OCI-LY3 (cell line): ENCODE measurements around the gene PNCK.

Source experiments
- H2AFZ ChIP-seq: fragments of 200-600, 300-600 bp; shearing (Covaris generic); 2 replicates; pipeline ENCODE4 v1.6.0; 2014; ENCODE audit warnings: antibody characterized with exemption, low read depth, low read length
- H3K27ac ChIP-seq: fragments of 200-600, 300-600 bp; sonication (generic); 2 replicates; pipeline ENCODE4 v1.5.1; 2014; ENCODE audit warnings: mild to moderate bottlenecking, low read length, moderate library complexity, mixed read lengths
- H3K27me3 ChIP-seq: fragments of 200-600, 300-600 bp; sonication (generic); 2 replicates; pipeline ENCODE4 v1.6.1; 2014; ENCODE audit warnings: low read depth, low read length, mixed read lengths
- H3K36me3 ChIP-seq: fragments of 200-600, 300-600 bp; sonication (generic); replicated peaks from 2 replicates; pipeline ENCODE3; 2014; ENCODE audit warnings: low read depth, low read length, mixed read lengths
- H3K4me1 ChIP-seq: fragments of 300-600, 200-600 bp; sonication (generic); 2 replicates; pipeline ENCODE4 v1.6.1; 2014; ENCODE audit warnings: low read length, mixed read lengths
- H3K4me2 ChIP-seq: fragments of 200-600, 300-600 bp; sonication (generic); 2 replicates; pipeline ENCODE4 v1.6.1; 2014; ENCODE audit warnings: low read length, mixed read lengths
- H3K4me3 ChIP-seq: fragments of 300-600, 200-600 bp; sonication (generic); 2 replicates; pipeline ENCODE4 v1.5.1; 2014; ENCODE audit warnings: antibody characterized with exemption, mild to moderate bottlenecking, low read length, moderate library complexity
- H3K79me2 ChIP-seq: fragments of 300-600, 200-600 bp; shearing (Covaris generic); 2 replicates; pipeline ENCODE4 v1.6.1; 2014; ENCODE audit warnings: mild to moderate bottlenecking, low read length, mixed read lengths
- H3K9ac ChIP-seq: fragments of 300-600, 200-600 bp; shearing (Covaris generic); 2 replicates; pipeline ENCODE4 v1.6.0; 2014; ENCODE audit warnings: mild to moderate bottlenecking, low read length, moderate library complexity
- H3K9me3 ChIP-seq: fragments of 200-600, 300-600 bp; shearing (Covaris generic); 2 replicates; pipeline ENCODE4 v1.6.1; 2014; ENCODE audit warnings: low read length, mixed read lengths; ENCODE audit not compliant: insufficient read depth
- H4K20me1 ChIP-seq: fragments of 200-600, 300-600 bp; sonication (generic); 2 replicates; pipeline ENCODE4 v1.6.1; 2016; ENCODE audit warnings: low read length, mixed read lengths; ENCODE audit not compliant: insufficient read depth
- EZH2phosphoT487 ChIP-seq: fragments of 200-600 bp; shearing (Covaris generic); IDR thresholded peaks from 2 replicates; pipeline ENCODE4 v1.6.1; 2018; ENCODE audit warnings: antibody characterized with exemption, mixed run types, low read depth
- TF ChIP-seq, protein P1 (sequence below): fragments of 200-600, 300-600 bp; sonication (generic); IDR thresholded peaks from 2 replicates; pipeline ENCODE4 v1.5.1; 2014; ENCODE audit warnings: antibody characterized with exemption, low read length, low read depth

PNCK gene

DNA sequence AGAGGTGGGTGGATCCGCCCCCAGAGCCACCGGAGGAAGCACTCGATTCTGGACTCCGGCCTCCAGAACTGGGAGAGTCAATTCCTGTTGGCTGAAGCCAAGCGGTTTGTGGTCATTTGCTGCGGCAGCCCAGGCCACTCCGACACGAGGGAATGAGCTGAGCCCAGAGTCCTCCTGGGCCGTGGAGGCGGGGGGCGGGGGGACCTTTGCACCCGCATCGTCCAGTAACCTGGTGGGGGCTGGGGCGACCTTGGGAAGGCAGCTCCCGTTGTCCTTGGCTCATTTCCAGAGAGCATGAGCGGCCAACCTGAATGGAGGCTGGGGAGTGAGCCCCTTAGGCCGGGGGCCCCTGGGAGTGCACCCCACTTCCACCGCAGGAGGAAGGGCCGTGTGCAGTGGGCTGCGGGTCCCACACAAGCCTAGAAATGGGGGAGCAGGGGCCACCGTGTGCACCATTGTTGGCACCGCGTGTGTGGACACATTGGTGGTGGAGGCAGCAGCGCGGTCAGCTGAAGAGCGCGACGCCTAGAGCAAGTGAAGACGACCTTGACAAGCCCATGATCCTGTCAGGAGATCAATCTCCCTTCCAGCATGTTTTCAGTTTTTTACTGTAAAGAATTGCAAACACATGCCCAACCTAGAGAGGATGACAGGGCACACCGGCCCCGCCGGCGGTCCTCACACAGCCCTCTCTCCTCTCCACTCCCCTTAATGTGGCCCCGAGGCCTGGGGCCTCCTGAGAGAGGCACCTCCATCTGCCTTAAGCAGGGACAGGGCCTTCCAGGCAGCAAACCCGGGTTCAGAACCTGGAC, 46.5 kb downstream of the PNCK start:
- Histone ChIP-seq H3K9me3 (no peaks in the 10 kb centered on the region), H3K27ac (no peak overlapping the region), H3K27me3 (peaks cover 9% of the 10 kb centered on the region), H3K36me3 (no peaks in the 10 kb centered on the region), H4K20me1 (no peaks in the 10 kb centered on the region), H3K4me1 (no peaks in the 10 kb centered on the region), H3K79me2 (no peaks in the 10 kb centered on the region), H3K4me3 (no peak overlapping the region), H3K4me2 (no peak overlapping the region), H3K9ac (no peak overlapping the region), H2AFZ (no peak overlapping the region)
- TF ChIP-seq, protein P1, sequence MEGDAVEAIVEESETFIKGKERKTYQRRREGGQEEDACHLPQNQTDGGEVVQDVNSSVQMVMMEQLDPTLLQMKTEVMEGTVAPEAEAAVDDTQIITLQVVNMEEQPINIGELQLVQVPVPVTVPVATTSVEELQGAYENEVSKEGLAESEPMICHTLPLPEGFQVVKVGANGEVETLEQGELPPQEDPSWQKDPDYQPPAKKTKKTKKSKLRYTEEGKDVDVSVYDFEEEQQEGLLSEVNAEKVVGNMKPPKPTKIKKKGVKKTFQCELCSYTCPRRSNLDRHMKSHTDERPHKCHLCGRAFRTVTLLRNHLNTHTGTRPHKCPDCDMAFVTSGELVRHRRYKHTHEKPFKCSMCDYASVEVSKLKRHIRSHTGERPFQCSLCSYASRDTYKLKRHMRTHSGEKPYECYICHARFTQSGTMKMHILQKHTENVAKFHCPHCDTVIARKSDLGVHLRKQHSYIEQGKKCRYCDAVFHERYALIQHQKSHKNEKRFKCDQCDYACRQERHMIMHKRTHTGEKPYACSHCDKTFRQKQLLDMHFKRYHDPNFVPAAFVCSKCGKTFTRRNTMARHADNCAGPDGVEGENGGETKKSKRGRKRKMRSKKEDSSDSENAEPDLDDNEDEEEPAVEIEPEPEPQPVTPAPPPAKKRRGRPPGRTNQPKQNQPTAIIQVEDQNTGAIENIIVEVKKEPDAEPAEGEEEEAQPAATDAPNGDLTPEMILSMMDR: no peak
- no peak for TF ChIP-seq EZH2phosphoT487

DNA sequence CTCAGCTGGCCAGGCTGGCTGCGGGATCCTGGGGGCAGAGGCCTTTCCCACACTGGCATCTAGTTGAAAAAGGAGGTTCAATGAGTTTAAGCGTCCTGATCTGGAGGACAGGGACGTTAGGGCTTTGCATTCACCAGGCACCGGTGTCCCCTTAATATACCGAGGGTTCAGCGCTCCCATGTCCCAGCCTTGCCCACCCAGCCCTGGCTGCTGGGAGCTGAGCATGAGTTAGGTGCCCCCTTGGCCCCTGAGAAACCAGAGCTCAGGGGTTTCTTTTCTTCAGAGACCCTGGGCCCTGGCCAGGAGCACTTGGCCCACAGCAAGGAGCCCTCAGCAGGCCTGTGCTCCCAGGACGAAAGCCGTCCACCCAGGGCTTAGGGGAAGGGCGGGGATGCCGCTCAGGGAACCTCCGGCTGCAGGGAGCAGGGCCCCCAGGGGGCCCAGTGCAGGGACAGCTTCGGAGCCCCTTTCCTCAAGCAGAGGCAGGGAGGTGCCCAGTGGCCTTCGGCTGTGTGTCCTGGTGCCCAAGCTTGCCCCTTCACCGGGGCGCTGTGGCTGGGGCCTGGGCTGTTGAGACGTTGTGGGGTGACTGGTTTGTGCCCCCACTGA, 47.5 kb downstream of the PNCK start:
- Histone ChIP-seq H3K4me2 (no peak overlapping the region), H3K27ac (no peak overlapping the region), H3K9me3 (no peaks in the 10 kb centered on the region), H3K4me1 (no peaks in the 10 kb centered on the region), H3K9ac (no peak overlapping the region), H3K79me2 (no peaks in the 10 kb centered on the region), H4K20me1 (no peaks in the 10 kb centered on the region), H3K36me3 (no peaks in the 10 kb centered on the region), H3K27me3 (peaks cover 6% of the 10 kb centered on the region), H2AFZ (no peak overlapping the region), H3K4me3 (no peak overlapping the region)
- no peak for TF ChIP-seq EZH2phosphoT487
- TF ChIP-seq, protein P1: no peak

DNA sequence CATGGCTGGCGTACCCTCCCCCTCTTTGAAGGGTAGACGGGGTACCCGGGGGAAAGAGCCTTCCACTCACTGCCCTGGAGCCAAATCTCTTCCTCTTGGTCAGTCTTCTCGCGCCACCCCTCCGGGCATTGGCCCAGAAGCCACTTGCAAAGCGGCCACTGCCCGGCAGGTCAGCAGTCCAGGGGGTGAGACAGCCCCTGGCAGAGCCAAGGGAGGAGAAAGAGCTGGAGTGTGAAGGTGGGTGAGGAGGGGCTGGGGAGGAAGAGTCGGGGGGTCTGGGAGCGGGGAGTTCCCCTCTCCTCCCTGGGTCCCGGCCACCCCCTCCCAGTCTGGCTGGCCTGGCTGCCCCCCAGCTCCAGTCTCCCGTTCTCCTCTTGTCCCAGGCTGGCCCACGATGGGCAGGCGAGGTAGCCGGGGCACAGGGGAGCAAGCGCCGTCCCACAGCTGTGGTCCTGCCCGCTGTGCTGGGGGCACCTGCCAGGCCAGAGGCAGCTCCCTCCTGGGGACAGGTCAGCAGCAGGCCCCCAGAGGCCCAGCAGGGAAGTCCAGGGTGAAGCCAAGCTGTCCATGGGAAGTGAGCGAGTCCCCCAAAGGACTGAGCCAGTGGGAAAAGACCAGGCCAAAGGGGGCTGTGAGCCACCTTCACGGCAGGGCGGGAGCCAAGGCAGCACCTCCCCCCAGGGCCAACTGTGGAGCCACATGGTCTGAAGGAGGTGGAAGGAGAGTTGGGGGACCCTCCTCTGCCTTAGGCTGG, 48.2 kb downstream of the PNCK start:
- Histone ChIP-seq H3K27me3 (peaks cover under 1% of the 10 kb centered on the region; the same call in 1 of the 2 replicates), H4K20me1 (no peaks in the 10 kb centered on the region), H3K9me3 (no peaks in the 10 kb centered on the region), H3K4me3 (no peak overlapping the region), H3K4me2 (no peak overlapping the region), H3K9ac (no peak overlapping the region), H3K36me3 (no peaks in the 10 kb centered on the region), H3K79me2 (no peaks in the 10 kb centered on the region), H3K27ac (no peak overlapping the region), H3K4me1 (no peaks in the 10 kb centered on the region), H2AFZ (no peak overlapping the region)
- TF ChIP-seq, protein P1: no peak
